ENCODE measurements around the gene IL3RA. TPM values are rescaled to one million over a fixed set of nuclear protein-coding genes. Genes with fewer than 3 reads are reported as not detected.
"Not testable (repeated sequence)": the region's sequence is repeated elsewhere in the genome, so short reads cannot be mapped to it uniquely, and the experiment has no call there.

The IL3RA gene
- 10 to 100 TPM; 12.3 to 27.2 (median 13.7) TPM for polyA plus RNA-seq (ENCODE audit: insufficient read length in 4 of 4)

GRCh38 chrX:1336331-1336943, at the start of gene IL3RA:
Gene IL3RA, plus strand, starts transcription at chrX:1336785. Its CDS starts 4,981 bp downstream, at chrX:1341766.
- DNase-seq (ENCODE audit: low read depth in 4 of 4, low spot score in 2 of 4), result no peak

GRCh38 chrX:1289535-1289934, 47.0 kb upstream of the IL3RA start:
- no peak for DNase-seq (ENCODE audit: low read depth in 4 of 4, low spot score in 2 of 4)

- DNase-seq (ENCODE audit: low read depth in 4 of 4, low spot score in 2 of 4), result no peak
Measured at GRCh38 chrX:1291110-1291740, 45.4 kb upstream of the IL3RA start.

- DNase-seq (ENCODE audit: low read depth in 4 of 4, low spot score in 2 of 4), result no peak
Measured at GRCh38 chrX:1292575-1293290, 43.9 kb upstream of the IL3RA start.

- no peak for DNase-seq (ENCODE audit: low read depth in 4 of 4, low spot score in 2 of 4)
Measured at GRCh38 chrX:1294301-1295067, 42.1 kb upstream of the IL3RA start.

- no peak for DNase-seq (ENCODE audit: low read depth in 4 of 4, low spot score in 2 of 4)
Measured at GRCh38 chrX:1295550-1295949, 41.0 kb upstream of the IL3RA start.

GRCh38 chrX:1297591-1297990, 39.0 kb upstream of the IL3RA start:
- not testable (repeated sequence) for DNase-seq (ENCODE audit: low read depth in 4 of 4, low spot score in 2 of 4)

- no peak for DNase-seq (ENCODE audit: low read depth in 4 of 4, low spot score in 2 of 4)
Measured at GRCh38 chrX:1300449-1300848, 36.1 kb upstream of the IL3RA start.

- DNase-seq (ENCODE audit: low read depth in 4 of 4, low spot score in 2 of 4), result no peak
Measured at GRCh38 chrX:1305411-1305810, 31.2 kb upstream of the IL3RA start.

GRCh38 chrX:1306909-1307625, 29.5 kb upstream of the IL3RA start:
- DNase-seq (ENCODE audit: low read depth in 4 of 4, low spot score in 2 of 4), result no peak

GRCh38 chrX:1307626-1308340, 28.8 kb upstream of the IL3RA start:
- DNase-seq (ENCODE audit: low read depth in 4 of 4, low spot score in 2 of 4), result no peak

GRCh38 chrX:1308476-1308875, 28.1 kb upstream of the IL3RA start:
- DNase-seq (ENCODE audit: low read depth in 4 of 4, low spot score in 2 of 4), result no peak

GRCh38 chrX:1308917-1309316, 27.7 kb upstream of the IL3RA start:
- not testable (repeated sequence) for DNase-seq (ENCODE audit: low read depth in 4 of 4, low spot score in 2 of 4)

GRCh38 chrX:1313788-1314187, 22.8 kb upstream of the IL3RA start:
- DNase-seq (ENCODE audit: low read depth in 4 of 4, low spot score in 2 of 4), result no peak

- DNase-seq (ENCODE audit: low read depth in 4 of 4, low spot score in 2 of 4), result no peak
Measured at GRCh38 chrX:1316527-1316926, 20.1 kb upstream of the IL3RA start.

GRCh38 chrX:1321674-1322073, 14.9 kb upstream of the IL3RA start:
- no peak for DNase-seq (ENCODE audit: low read depth in 4 of 4, low spot score in 2 of 4)

- DNase-seq (ENCODE audit: low read depth in 4 of 4, low spot score in 2 of 4), result no peak
Measured at GRCh38 chrX:1322393-1322792, 14.2 kb upstream of the IL3RA start.

- no peak for DNase-seq (ENCODE audit: low read depth in 4 of 4, low spot score in 2 of 4)
Measured at GRCh38 chrX:1323315-1323714, 13.3 kb upstream of the IL3RA start.

- DNase-seq (ENCODE audit: low read depth in 4 of 4, low spot score in 2 of 4), result no peak
Measured at GRCh38 chrX:1325515-1326116, 11.0 kb upstream of the IL3RA start.

Data from left renal cortex interstitium (tissue), 4 donors.